T-cell (primary cell): ENCODE data around the gene PCDH8. TPM values are rescaled to one million over a fixed set of nuclear protein-coding genes. Genes with fewer than 3 reads are reported as not detected.

ENCODE experiments used
- ATAC-seq, 4 experiments: fragments of 200-7000 bp in 3 of 4; fragments of 150-1000 bp in 1 of 4; cut with Tn5 transposase; replicated peaks in 1 of 4; 1 replicate in 3 of 4; 2 replicates in 1 of 4; pipeline ENCODE4 v1.10.0; 2021; ENCODE audit warnings: moderate library complexity in 3 of 4, mild to moderate bottlenecking in 2 of 4, moderate number of reproducible peaks in 1 of 4
- CTCF ChIA-PET, 2 donors: fragments of 300-600 bp; sonication (Branson Sonifier 250); formaldehyde crosslinking; loops; one replicate each; lab custom pipeline; 2022; ENCODE audit warnings: antibody characterized with exemption in 2 of 2; lab: Charles Lee
- POLR2A ChIA-PET, 2 donors: fragments of 300-600 bp; sonication (Branson Sonifier 250); formaldehyde crosslinking; loops; one replicate each; lab custom pipeline; 2022; ENCODE audit warnings: antibody characterized with exemption in 2 of 2; lab: Charles Lee
- DNase-seq, 35 experiments: peaks; one replicate each; pipeline versions ENCODE4 v3.0.0 to v3.0.0-alpha.2; 2013 to 2023
- H3K27ac ChIP-seq: one replicate; pipeline ENCODE4 v1.5.1; 2013; ENCODE audit warnings: low read length
- H3K27me3 ChIP-seq, 2 experiments: replicated peaks in 1 of 2; 1 replicate in 1 of 2; 2 replicates in 1 of 2; pipeline versions ENCODE4 v1.6.1 to v1.7.0; 2013; ENCODE audit warnings: low read length in 1 of 2, mixed read lengths in 1 of 2; ENCODE audit not compliant: control insufficient read depth in 2 of 2, insufficient read depth in 2 of 2; ENCODE audit errors: extremely low read depth in 1 of 2
- H3K36me3 ChIP-seq, 2 donors: 1 replicate in 1 of 2; 2 replicates in 1 of 2; pipeline versions ENCODE4 v1.6.1 to v1.7.0; 2013; ENCODE audit warnings: low read length in 1 of 2; ENCODE audit not compliant: control insufficient read depth in 2 of 2, insufficient read depth in 1 of 2; ENCODE audit errors: extremely low read depth in 1 of 2
- H3K4me1 ChIP-seq, 2 experiments: 1 replicate in 1 of 2; 2 replicates in 1 of 2; pipeline versions ENCODE4 v1.6.1 to v1.7.0; 2013; ENCODE audit warnings: low read length in 2 of 2, mixed read lengths in 1 of 2; ENCODE audit not compliant: insufficient read depth in 2 of 2, control insufficient read depth in 1 of 2; ENCODE audit errors: extremely low read depth in 1 of 2
- H3K4me3 ChIP-seq, 2 donors: 1 replicate in 1 of 2; 2 replicates in 1 of 2; pipeline versions ENCODE4 v1.5.1 to v1.7.0; 2013; ENCODE audit warnings: mild to moderate bottlenecking in 2 of 2, low read length in 1 of 2, moderate library complexity in 1 of 2; ENCODE audit not compliant: control insufficient read depth in 1 of 2; ENCODE audit errors: extremely low read depth in 1 of 2
- H3K9me3 ChIP-seq: 2 replicates; pipeline ENCODE4 v1.7.0; 2013
- H3K27ac Mint-ChIP-seq, 2 donors: one replicate each; pipeline ENCODE4 v1.8.0; 2020 to 2021; ENCODE audit warnings: mild to moderate bottlenecking in 2 of 2, mixed read lengths in 2 of 2
- H3K27me3 Mint-ChIP-seq, 2 donors: one replicate each; pipeline ENCODE4 v1.8.0; 2021 to 2022; ENCODE audit warnings: mixed read lengths in 2 of 2
- H3K36me3 Mint-ChIP-seq: one replicate; pipeline ENCODE4 v1.8.0; 2021; ENCODE audit warnings: mixed read lengths
- H3K4me1 Mint-ChIP-seq, 3 donors: one replicate each; pipeline ENCODE4 v1.8.0; 2020 to 2022; ENCODE audit warnings: mixed read lengths in 3 of 3, mild to moderate bottlenecking in 1 of 3
- H3K4me3 Mint-ChIP-seq, 3 donors: one replicate each; pipeline ENCODE4 v1.8.0; 2020 to 2022; ENCODE audit warnings: mild to moderate bottlenecking in 3 of 3, mixed read lengths in 3 of 3, moderate library complexity in 3 of 3
- H3K9me3 Mint-ChIP-seq, 3 donors: one replicate each; pipeline ENCODE4 v1.8.0; 2020 to 2022; ENCODE audit warnings: mixed read lengths in 3 of 3
- WGBS: methylation state at CpG from one replicate; pipeline ENCODE4 v1.1.5; 2013; ENCODE audit warnings: missing lambda C conversion rate; ENCODE audit not compliant: insufficient coverage; 5-methylcytosine and 5-hydroxymethylcytosine counted together
- total RNA-seq, 35 experiments: library from RNA in 6 of 35; stranded (reverse) in 6 of 35; fragments of 120-200 nt in 1 of 35; gene quantifications; one replicate each; pipeline versions ENCODE4 v1.2.1 to v1.2.4 and lab custom pipeline; 2013 to 2026

Gene PCDH8
- total RNA-seq, 5 donors from 2014 or later (not counting 1 experiment from before 2014, with no cell fraction given), result not detected

GRCh38 chr13:52885141-52885540 lies 36.7 kb upstream of the PCDH8 start:
- Mint-ChIP-seq H3K4me3 (no peak overlapping the region), H3K4me1 (no peaks in the 10 kb centered on the region), H3K27me3 (peaks cover 8 to 18% of the 10 kb centered on the region in 2 donors), H3K9me3 (peaks cover 0 to 4% (median 0%) of the 10 kb centered on the region in 3 donors), H3K36me3 (no peaks in the 10 kb centered on the region), H3K27ac (no peak overlapping the region)
- ChIA-PET POLR2A (no interaction called here), CTCF (no interaction called here)
- H3K27me3 ChIP-seq, result no peaks in the 10 kb centered on the region
- H3K4me3 ChIP-seq, result no peak overlapping the region
- DNase-seq (no peak), ATAC-seq (no peak)
- H3K4me1 ChIP-seq, result no peaks in the 10 kb centered on the region
- no peak overlapping the region for H3K27ac ChIP-seq
- H3K9me3 ChIP-seq, result no peaks in the 10 kb centered on the region
- WGBS, result no CpG with 5 or more reads among the region's 5 CpGs
- no peaks in the 10 kb centered on the region for H3K36me3 ChIP-seq

GRCh38 chr13:52884429-52885010 lies 36.1 kb upstream of the PCDH8 start:
- no CpG with 5 or more reads among the region's 7 CpGs for WGBS
- ChIA-PET CTCF (no interaction called here), POLR2A (no interaction called here)
- no peak for ATAC-seq
- Histone ChIP-seq H3K27ac (no peak overlapping the region), H3K27me3 (no peaks in the 10 kb centered on the region), H3K4me1 (no peaks in the 10 kb centered on the region), H3K36me3 (no peaks in the 10 kb centered on the region), H3K9me3 (no peaks in the 10 kb centered on the region), H3K4me3 (no peak overlapping the region)
- H3K9me3 Mint-ChIP-seq, result peaks cover 0 to 4% (median 0%) of the 10 kb centered on the region in 3 donors
- H3K4me3 Mint-ChIP-seq, result no peak overlapping the region
- no peaks in the 10 kb centered on the region for H3K4me1 Mint-ChIP-seq
- no peaks in the 10 kb centered on the region for H3K36me3 Mint-ChIP-seq
- no peak for DNase-seq
- peaks cover 8 to 24% of the 10 kb centered on the region in 2 donors for H3K27me3 Mint-ChIP-seq
- no peak overlapping the region for H3K27ac Mint-ChIP-seq

- 100% methylated on average over 2 of the region's 2 CpGs for WGBS
- no peaks in the 10 kb centered on the region for H3K4me1 Mint-ChIP-seq
- H3K36me3 Mint-ChIP-seq, result no peaks in the 10 kb centered on the region
- H3K27me3 Mint-ChIP-seq, result peaks cover 6 to 33% of the 10 kb centered on the region in 2 donors
- Histone ChIP-seq H3K27me3 (no peaks in the 10 kb centered on the region), H3K4me3 (no peak overlapping the region), H3K27ac (no peak overlapping the region), H3K4me1 (no peaks in the 10 kb centered on the region), H3K9me3 (no peaks in the 10 kb centered on the region), H3K36me3 (no peaks in the 10 kb centered on the region)
- peaks cover 0 to 10% (median 0%) of the 10 kb centered on the region in 3 donors for H3K9me3 Mint-ChIP-seq
- CTCF ChIA-PET, result no interaction called here
- POLR2A ChIA-PET, result no interaction called here
- H3K27ac Mint-ChIP-seq, result no peak overlapping the region
- ATAC-seq, result no peak
- H3K4me3 Mint-ChIP-seq, result no peak overlapping the region
- no peak for DNase-seq
These were observed 34.3 kb upstream of the PCDH8 start for GRCh38 chr13:52882785-52883184.

GRCh38 chr13:52879950-52880741 lies 31.7 kb upstream of the PCDH8 start:
- Histone ChIP-seq H3K36me3 (no peaks in the 10 kb centered on the region), H3K9me3 (no peaks in the 10 kb centered on the region), H3K4me3 (no peak overlapping the region), H3K27ac (no peak overlapping the region), H3K4me1 (no peaks in the 10 kb centered on the region), H3K27me3 (no peaks in the 10 kb centered on the region)
- H3K36me3 Mint-ChIP-seq, result no peaks in the 10 kb centered on the region
- DNase-seq (no peak), ATAC-seq (no peak)
- CTCF ChIA-PET, result no interaction called here
- POLR2A ChIA-PET, result no interaction called here
- H3K27ac Mint-ChIP-seq, result no peak overlapping the region
- no peaks in the 10 kb centered on the region for H3K4me1 Mint-ChIP-seq
- 55% methylated on average over 1 of the region's 6 CpGs for WGBS
- H3K4me3 Mint-ChIP-seq, result no peak overlapping the region
- H3K9me3 Mint-ChIP-seq, result peaks cover 13 to 20% (median 14%) of the 10 kb centered on the region in 3 donors
- peaks cover 4 to 36% of the 10 kb centered on the region in 2 donors for H3K27me3 Mint-ChIP-seq

GRCh38 chr13:52878831-52879230 lies 30.4 kb upstream of the PCDH8 start:
- no peaks in the 10 kb centered on the region for H3K9me3 ChIP-seq
- H3K36me3 Mint-ChIP-seq, result no peaks in the 10 kb centered on the region
- no peak overlapping the region for H3K27ac Mint-ChIP-seq
- H3K9me3 Mint-ChIP-seq, result peaks cover 17 to 24% (median 23%) of the 10 kb centered on the region in 3 donors
- no peak overlapping the region for H3K27ac ChIP-seq
- ChIA-PET POLR2A (no interaction called here), CTCF (no interaction called here)
- peaks cover 4 to 31% of the 10 kb centered on the region in 2 donors for H3K27me3 Mint-ChIP-seq
- no peaks in the 10 kb centered on the region for H3K4me1 ChIP-seq
- 93% methylated on average over 2 of the region's 3 CpGs for WGBS
- no peak overlapping the region for H3K4me3 Mint-ChIP-seq
- H3K36me3 ChIP-seq, result no peaks in the 10 kb centered on the region
- no peaks in the 10 kb centered on the region for H3K27me3 ChIP-seq
- no peak for DNase-seq
- ATAC-seq, result no peak
- no peak overlapping the region for H3K4me3 ChIP-seq
- H3K4me1 Mint-ChIP-seq, result no peaks in the 10 kb centered on the region

- H3K27me3 ChIP-seq, result no peaks in the 10 kb centered on the region
- no peak overlapping the region for H3K4me3 ChIP-seq
- H3K36me3 ChIP-seq, result no peaks in the 10 kb centered on the region
- ChIA-PET CTCF (no interaction called here), POLR2A (no interaction called here)
- Mint-ChIP-seq H3K4me1 (no peaks in the 10 kb centered on the region), H3K27me3 (peaks cover 9 to 17% of the 10 kb centered on the region in 2 donors), H3K4me3 (no peak overlapping the region), H3K27ac (no peak overlapping the region), H3K36me3 (no peaks in the 10 kb centered on the region), H3K9me3 (peaks cover 3 to 11% (median 7%) of the 10 kb centered on the region in 3 donors)
- no peak overlapping the region for H3K27ac ChIP-seq
- DNase-seq (no peak), ATAC-seq (no peak)
- no peaks in the 10 kb centered on the region for H3K4me1 ChIP-seq
- H3K9me3 ChIP-seq, result no peaks in the 10 kb centered on the region
- WGBS, result 78% methylated on average over 2 of the region's 3 CpGs
These were observed 21.7 kb upstream of the PCDH8 start for GRCh38 chr13:52870143-52870542.
